ENCODE results near the gene AP1S3.
"Not testable (repeated sequence)": the region's sequence is repeated elsewhere in the genome, so short reads cannot be mapped to it uniquely, and the experiment has no call there.

AP1S3 gene

GRCh38 chr2:223762853-223763252, 74.5 kb downstream of the AP1S3 start:
- no peak for TF ChIP-seq CTCF (conservative IDR thresholded peaks at IDR 0.05; ENCODE audit: low read depth, low read length)

GRCh38 chr2:223761746-223762145, 75.6 kb downstream of the AP1S3 start:
- not testable (repeated sequence) for H3K4me3 ChIP-seq (ENCODE audit: low read depth, low read length); DNase-seq (ENCODE audit: low read depth)

More at GRCh38 chr2:223762853-223763252, 74.5 kb downstream of the AP1S3 start:
- peak; percentile 79 for DNase-seq (ENCODE audit: low read depth)
- no peak overlapping the region for H3K4me3 ChIP-seq (ENCODE audit: low read depth, low read length)

GRCh38 chr2:223760838-223761502, 76.4 kb downstream of the AP1S3 start:
- peak; percentile 61 for DNase-seq (ENCODE audit: low read depth)
- no peak overlapping the region for H3K4me3 ChIP-seq (ENCODE audit: low read depth, low read length)
- TF ChIP-seq CTCF (conservative IDR thresholded peaks at IDR 0.05; ENCODE audit: low read depth, low read length), result peak; percentile 42

- DNase-seq (ENCODE audit: low read depth), result peak; percentile 84
- no peak overlapping the region for H3K4me3 ChIP-seq (ENCODE audit: low read depth, low read length)
- no peak for TF ChIP-seq CTCF (conservative IDR thresholded peaks at IDR 0.05; ENCODE audit: low read depth, low read length)
Observed at GRCh38 chr2:223759569-223760430, 77.6 kb downstream of the AP1S3 start.

GRCh38 chr2:223758131-223758840, 79.1 kb downstream of the AP1S3 start:
- DNase-seq (ENCODE audit: low read depth), result no peak
- no peak overlapping the region for H3K4me3 ChIP-seq (ENCODE audit: low read depth, low read length)
- TF ChIP-seq CTCF (conservative IDR thresholded peaks at IDR 0.05; ENCODE audit: low read depth, low read length), result no peak

- TF ChIP-seq CTCF (conservative IDR thresholded peaks at IDR 0.05; ENCODE audit: low read depth, low read length), result no peak
- no peak overlapping the region for H3K4me3 ChIP-seq (ENCODE audit: low read depth, low read length)
- no peak for DNase-seq (ENCODE audit: low read depth)
Observed at GRCh38 chr2:223753940-223754339, 83.4 kb downstream of the AP1S3 start.

GRCh38 chr2:223751012-223751411, 86.4 kb downstream of the AP1S3 start:
- no peak overlapping the region for H3K4me3 ChIP-seq (ENCODE audit: low read depth, low read length)
- TF ChIP-seq CTCF (conservative IDR thresholded peaks at IDR 0.05; ENCODE audit: low read depth, low read length), result no peak
- DNase-seq (ENCODE audit: low read depth), result peak; percentile 51
